COR-L47 (cell line): ENCODE data around the gene FBXO40.

Experiments used
- DNase-seq: peaks from one replicate; lab custom pipeline; 2025; lab: John Stamatoyannopoulos, UW

The FBXO40 gene

GRCh38 chr3:121663171-121663847 lies 70.1 kb downstream of the FBXO40 start:
- DNase-seq = no peak

- DNase-seq = no peak
These were observed 72.3 kb downstream of the FBXO40 start for GRCh38 chr3:121665488-121665887.

GRCh38 chr3:121667333-121667732 lies 74.2 kb downstream of the FBXO40 start:
- no peak for DNase-seq

- DNase-seq = no peak
These were observed 77.5 kb downstream of the FBXO40 start for GRCh38 chr3:121670676-121671075.

GRCh38 chr3:121677141-121677540 lies 84.0 kb downstream of the FBXO40 start:
- DNase-seq = no peak
